Loucy (cell line): Measurements from ENCODE around the gene HMG20B.

Experiments used
- H2AFZ ChIP-seq: fragments of 200-600 bp; sonication (generic); 2 replicates; pipeline ENCODE4 v1.6.0; 2016; ENCODE audit warnings: antibody characterized with exemption, mild to moderate bottlenecking, low read length, moderate library complexity
- H3F3A ChIP-seq: fragments of 200-600 bp; 2 replicates; pipeline ENCODE4 v1.6.0; 2016; ENCODE audit warnings: antibody characterized with exemption, low read depth, mild to moderate bottlenecking
- H3K27me3 ChIP-seq: fragments of 200-600 bp; sonication (generic); 2 replicates; pipeline ENCODE4 v1.6.1; 2014; ENCODE audit warnings: low read length, mild to moderate bottlenecking; ENCODE audit not compliant: insufficient read depth, poor library complexity, severe bottlenecking
- H3K36me3 ChIP-seq: fragments of 200-600 bp; sonication (generic); 2 replicates; pipeline ENCODE4 v1.6.1; 2016; ENCODE audit warnings: low read length; ENCODE audit not compliant: insufficient read depth
- H3K4me1 ChIP-seq: fragments of 200-600 bp; sonication (generic); 2 replicates; pipeline ENCODE4 v1.5.1; 2014; ENCODE audit warnings: low read length, mild to moderate bottlenecking; ENCODE audit not compliant: insufficient read depth, poor library complexity, severe bottlenecking
- H3K4me2 ChIP-seq: fragments of 200-600 bp; sonication (generic); 2 replicates; pipeline ENCODE4 v1.6.0; 2014; ENCODE audit warnings: antibody characterized with exemption, low read length, low read depth, mild to moderate bottlenecking; ENCODE audit not compliant: poor library complexity, severe bottlenecking
- H3K4me3 ChIP-seq: fragments of 200-600 bp; sonication (generic); 2 replicates; pipeline ENCODE4 v1.5.1; 2014; ENCODE audit warnings: low read length, mild to moderate bottlenecking, mixed read lengths; ENCODE audit not compliant: poor library complexity, severe bottlenecking
- H3K79me2 ChIP-seq: fragments of 200-600 bp; sonication (generic); 2 replicates; pipeline ENCODE4 v1.6.1; 2014; ENCODE audit warnings: low read length; ENCODE audit not compliant: insufficient read depth
- H3K9ac ChIP-seq: fragments of 200-600 bp; sonication (generic); 2 replicates; pipeline ENCODE4 v1.6.0; 2014; ENCODE audit warnings: mild to moderate bottlenecking, low read depth, low read length, moderate library complexity; ENCODE audit not compliant: poor library complexity, severe bottlenecking
- H3K9me2 ChIP-seq: fragments of 200-600 bp; sonication (generic); replicated peaks from 2 replicates; pipeline ENCODE4 v1.6.1; 2016; ENCODE audit warnings: low read depth, low read length, mixed read lengths
- H3K9me3 ChIP-seq: fragments of 200-600 bp; sonication (generic); 2 replicates; pipeline ENCODE4 v1.6.1; 2014; ENCODE audit warnings: mild to moderate bottlenecking, antibody characterized with exemption, low read length, low read depth; ENCODE audit not compliant: insufficient read depth
- H4K20me1 ChIP-seq: fragments of 200-600 bp; sonication (generic); 2 replicates; pipeline ENCODE4 v1.6.0; 2014; ENCODE audit warnings: antibody characterized with exemption, low read length, mild to moderate bottlenecking; ENCODE audit not compliant: insufficient read depth, poor library complexity, severe bottlenecking
- CTCF ChIP-seq: fragments of 200-600 bp; sonication (generic); conservative IDR thresholded peaks from 2 replicates; pipeline ENCODE4 v1.5.1; 2014; ENCODE audit warnings: mild to moderate bottlenecking, antibody characterized with exemption, low read length
- EZH2phosphoT487 ChIP-seq: fragments of 200-600 bp; IDR thresholded peaks from 2 replicates; pipeline ENCODE4 v1.6.1; 2018; ENCODE audit warnings: antibody characterized with exemption, mild to moderate bottlenecking, moderate library complexity, borderline replicate concordance

Gene HMG20B

GRCh38 chr19:3607303-3608078 is 34.7 kb downstream of the HMG20B start:
- Histone ChIP-seq H3K36me3 (peaks cover 7% of the 10 kb centered on the region; the same call in 1 of the 2 replicates), H2AFZ (no peak overlapping the region), H4K20me1 (no peaks in the 10 kb centered on the region), H3K9ac (no peak overlapping the region), H3K4me1 (peaks cover 7% of the 10 kb centered on the region), H3K4me2 (no peak overlapping the region), H3F3A (no peaks in the 10 kb centered on the region), H3K9me3 (no peaks in the 10 kb centered on the region), H3K27me3 (no peaks in the 10 kb centered on the region), H3K9me2 (no peaks in the 10 kb centered on the region), H3K4me3 (no peak overlapping the region), H3K79me2 (no peaks in the 10 kb centered on the region)
- TF ChIP-seq EZH2phosphoT487: no peak
- no peak for TF ChIP-seq CTCF

DNA sequence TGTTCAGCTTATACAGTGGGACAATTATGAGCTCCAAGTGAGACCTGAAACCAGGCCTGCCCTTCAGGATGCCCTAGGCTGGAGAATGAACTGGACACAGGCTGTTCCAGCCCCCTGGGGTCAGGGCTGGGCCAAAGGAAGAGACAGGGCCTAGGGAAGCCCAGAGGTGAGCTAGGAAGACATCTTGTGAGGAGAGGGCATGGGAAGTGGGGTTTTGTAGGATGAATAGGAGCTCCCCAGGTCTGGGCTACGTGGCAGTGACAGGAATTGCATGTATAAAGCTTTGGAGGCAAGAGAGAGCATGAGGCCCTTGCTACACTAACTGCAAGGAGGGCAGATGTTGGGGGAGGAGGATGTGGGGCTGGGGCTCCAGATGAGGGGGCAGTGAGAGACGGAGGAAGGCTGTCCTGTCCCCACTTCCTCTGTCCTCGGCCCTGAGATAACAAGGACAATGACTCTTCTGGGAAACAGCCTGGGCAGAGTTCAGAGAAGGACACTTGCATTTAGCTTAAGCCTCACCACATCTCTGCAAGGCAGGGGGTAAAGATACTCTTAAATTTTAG is 35.4 kb downstream of the HMG20B start:
- Histone ChIP-seq H4K20me1 (no peaks in the 10 kb centered on the region), H3F3A (no peaks in the 10 kb centered on the region), H2AFZ (no peak overlapping the region), H3K9me3 (no peaks in the 10 kb centered on the region), H3K4me1 (peaks cover 7% of the 10 kb centered on the region), H3K79me2 (no peaks in the 10 kb centered on the region), H3K9me2 (no peaks in the 10 kb centered on the region), H3K27me3 (no peaks in the 10 kb centered on the region), H3K9ac (no peak overlapping the region), H3K4me3 (no peak overlapping the region), H3K4me2 (no peak overlapping the region), H3K36me3 (peaks cover 7% of the 10 kb centered on the region; the same call in 1 of the 2 replicates)
- no peak for TF ChIP-seq CTCF

- no peak for TF ChIP-seq CTCF
- no peak for TF ChIP-seq EZH2phosphoT487
- Histone ChIP-seq H3K9ac (no peak overlapping the region), H4K20me1 (no peaks in the 10 kb centered on the region), H3F3A (no peaks in the 10 kb centered on the region), H3K9me2 (no peaks in the 10 kb centered on the region), H3K4me1 (peaks cover 7% of the 10 kb centered on the region), H3K36me3 (peaks cover 7% of the 10 kb centered on the region; the same call in 1 of the 2 replicates), H3K79me2 (no peaks in the 10 kb centered on the region), H2AFZ (no peak overlapping the region), H3K27me3 (no peaks in the 10 kb centered on the region), H3K4me3 (no peak overlapping the region), H3K9me3 (no peaks in the 10 kb centered on the region), H3K4me2 (no peak overlapping the region)
Measured at GRCh38 chr19:3608750-3609322, 36.1 kb downstream of the HMG20B start.
